Ovary (tissue), 3 donors: ENCODE measurements around the gene LRRC43.

Experiments
- CTCF ChIP-seq, 3 donors: fragments of 450-650 bp in 2 of 3; fragments of 200-600 bp in 1 of 3; IDR thresholded peaks; one replicate each; pipeline versions ENCODE4 v1.5.1 to v1.8.0; 2016 to 2022; ENCODE audit warnings: antibody characterized with exemption in 3 of 3, mild to moderate bottlenecking in 1 of 3
- EP300 ChIP-seq: sonication (generic); formaldehyde crosslinking; IDR thresholded peaks from one replicate; pipeline ENCODE4 v1.6.1; 2017; ENCODE audit warnings: antibody characterized with exemption
- POLR2A ChIP-seq: fragments of 450-650 bp; IDR thresholded peaks from one replicate; pipeline ENCODE4 v1.6.1; 2017; ENCODE audit warnings: antibody characterized with exemption, mild to moderate bottlenecking, moderate library complexity
- donor health status: DM: no; HTN: no; CAD: no.

DNA sequence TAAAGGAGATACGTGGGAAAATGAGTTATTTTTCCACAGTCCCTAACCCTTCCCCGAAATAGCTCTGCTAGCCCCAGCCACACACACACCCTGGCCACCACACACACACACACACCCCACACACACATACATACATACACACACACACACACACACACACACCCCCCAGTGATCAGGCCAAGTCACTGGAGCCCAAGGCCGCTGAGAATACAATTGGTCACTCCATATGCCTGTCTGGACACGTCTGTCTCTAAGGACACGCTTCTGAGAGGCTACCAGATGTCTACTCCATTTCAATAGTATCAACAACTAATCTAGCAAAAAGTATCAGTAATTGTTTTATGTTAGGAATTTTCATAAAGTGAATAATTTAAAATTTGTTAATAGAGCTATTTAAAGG is 55.9 kb downstream of the LRRC43 start:
- TF ChIP-seq CTCF (IDR thresholded peaks at IDR 0.05) (no peak), POLR2A (no peak), EP300 (no peak)
